HG03432 (cell line): ENCODE results near the gene KIF1C.
A peak's percentile ranks its signal among the peaks of the same experiment; 100 is the strongest.
"Not testable (repeated sequence)": the region's sequence is repeated elsewhere in the genome, so short reads cannot be mapped to it uniquely, and the experiment has no call there.

Experiments
- ATAC-seq: cut with Tn5 transposase; IDR thresholded peaks from one replicate; pipeline ENCODE4 v1.9.1; 2021; ENCODE audit warnings: mild to moderate bottlenecking, moderate library complexity; ENCODE audit not compliant: unreplicated experiment

The KIF1C gene

GRCh38 chr17:4999430-5000093 lies 1.8 kb downstream of the KIF1C start:
- ATAC-seq: no peak

GRCh38 chr17:5000237-5000639 lies 2.5 kb downstream of the KIF1C start:
- ATAC-seq: no peak

GRCh38 chr17:5002121-5002788 lies 4.5 kb downstream of the KIF1C start:
- ATAC-seq: no peak

- no peak for ATAC-seq
These were observed 5.6 kb downstream of the KIF1C start for GRCh38 chr17:5003214-5003867.

DNA sequence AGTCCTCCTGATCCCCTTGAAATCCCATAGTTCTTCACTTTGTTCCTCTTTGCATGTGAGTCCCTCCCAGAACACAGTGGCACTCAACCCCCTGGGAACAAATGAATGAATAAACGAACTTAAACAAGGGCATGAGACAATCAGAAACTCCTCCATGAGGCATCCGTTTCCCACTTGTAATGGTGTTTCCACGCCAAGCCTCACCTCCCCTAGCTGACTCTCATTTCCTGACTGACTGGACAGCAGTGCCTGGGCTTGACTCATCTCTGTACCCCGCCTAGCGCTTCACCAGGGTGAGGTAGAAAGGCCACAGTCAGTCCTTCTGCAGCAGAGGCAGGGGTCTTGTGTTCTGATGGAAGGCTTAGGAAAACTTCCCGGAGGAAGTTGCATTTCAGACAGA lies 14.2 kb downstream of the KIF1C start:
- ATAC-seq: no peak

DNA sequence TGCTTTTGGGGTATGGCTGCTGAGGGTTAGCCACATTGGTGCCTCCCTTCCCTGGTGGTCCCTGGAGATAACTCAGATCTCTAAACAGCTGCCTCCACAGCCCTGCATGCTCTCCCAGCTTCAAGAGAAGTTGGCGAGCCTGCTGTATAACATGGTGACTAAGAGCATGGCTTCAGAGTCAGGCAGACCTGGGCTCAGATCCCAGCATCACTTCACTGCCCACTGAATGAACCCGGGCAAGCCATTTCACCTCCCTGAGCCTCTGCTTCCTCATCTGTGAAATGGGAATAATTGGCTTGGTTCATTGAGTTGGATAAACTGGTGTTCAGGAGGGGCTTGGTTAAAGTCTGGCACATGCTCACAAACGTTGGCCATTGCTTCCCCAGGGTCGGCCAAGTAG lies 16.6 kb downstream of the KIF1C start:
- ATAC-seq: no peak

DNA sequence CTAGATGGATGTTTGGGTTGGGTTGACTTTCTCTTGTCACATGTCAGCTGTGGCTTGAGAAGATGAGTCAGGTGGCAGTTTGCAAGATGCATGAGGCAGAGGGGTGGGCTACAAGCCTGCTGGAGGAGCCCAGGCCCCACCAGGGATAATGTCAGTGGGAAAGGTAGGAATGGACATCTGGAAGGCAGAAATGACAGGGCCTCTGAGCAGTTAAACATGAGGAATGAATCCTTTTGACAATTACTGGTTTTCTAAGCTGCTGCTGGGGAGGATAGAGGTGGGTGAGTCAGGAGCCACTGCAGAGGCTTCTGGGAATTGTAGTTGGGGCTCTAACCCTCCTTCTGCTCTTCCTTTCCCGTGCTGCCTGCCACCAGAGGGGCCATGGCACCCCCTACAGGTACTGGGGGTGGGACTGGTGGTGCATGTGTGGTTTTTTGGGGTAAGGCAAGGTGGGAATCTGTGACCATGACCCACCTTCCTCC lies 21.8 kb downstream of the KIF1C start:
- no peak for ATAC-seq

GRCh38 chr17:5020502-5021023 lies 22.8 kb downstream of the KIF1C start:
- no peak for ATAC-seq

GRCh38 chr17:5022171-5022711 lies 24.5 kb downstream of the KIF1C start:
- no peak for ATAC-seq

- ATAC-seq: no peak
These were observed 25.9 kb downstream of the KIF1C start for GRCh38 chr17:5023588-5024147.

DNA sequence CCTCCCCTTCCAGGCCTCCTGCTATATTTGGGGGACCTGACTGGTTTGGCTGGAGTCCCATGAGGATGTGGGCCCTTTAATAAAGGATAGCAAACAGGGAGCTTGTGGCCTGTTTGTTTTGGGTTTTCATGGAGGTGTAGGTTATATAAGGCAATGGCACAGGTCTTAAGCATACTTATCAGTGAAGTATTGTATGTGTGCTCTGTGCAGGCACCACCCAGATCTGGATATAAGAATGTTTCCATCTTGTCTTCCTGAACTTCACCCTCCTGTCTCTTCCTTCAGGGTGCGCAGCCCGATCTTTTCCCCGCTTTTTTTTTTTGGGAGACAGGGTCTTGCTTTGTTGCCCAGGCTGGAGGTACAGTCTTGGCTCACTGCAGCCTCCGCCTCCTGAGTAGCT lies 26.9 kb downstream of the KIF1C start:
- no peak for ATAC-seq

GRCh38 chr17:5027299-5027698 lies 29.5 kb downstream of the KIF1C start:
- no peak for ATAC-seq

DNA sequence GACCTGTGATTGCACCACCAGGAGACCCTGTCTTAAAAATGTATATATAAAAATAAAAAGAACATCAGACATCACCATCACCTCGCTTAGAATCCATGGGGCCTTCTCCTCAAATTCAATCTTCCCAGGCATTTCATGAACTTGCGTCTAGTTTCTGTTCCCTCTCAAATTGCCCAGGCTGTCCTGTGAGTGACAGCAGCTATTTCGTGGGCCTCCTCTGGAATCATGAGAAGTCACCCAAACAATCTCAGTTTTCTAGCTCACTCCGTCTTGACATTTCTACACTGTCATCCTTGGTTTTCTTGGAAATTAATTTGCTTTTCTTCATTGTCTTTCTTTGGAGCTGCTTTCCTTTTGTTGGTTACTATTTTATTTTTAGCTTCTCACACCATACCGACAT lies 30.2 kb downstream of the KIF1C start:
- no peak for ATAC-seq

DNA sequence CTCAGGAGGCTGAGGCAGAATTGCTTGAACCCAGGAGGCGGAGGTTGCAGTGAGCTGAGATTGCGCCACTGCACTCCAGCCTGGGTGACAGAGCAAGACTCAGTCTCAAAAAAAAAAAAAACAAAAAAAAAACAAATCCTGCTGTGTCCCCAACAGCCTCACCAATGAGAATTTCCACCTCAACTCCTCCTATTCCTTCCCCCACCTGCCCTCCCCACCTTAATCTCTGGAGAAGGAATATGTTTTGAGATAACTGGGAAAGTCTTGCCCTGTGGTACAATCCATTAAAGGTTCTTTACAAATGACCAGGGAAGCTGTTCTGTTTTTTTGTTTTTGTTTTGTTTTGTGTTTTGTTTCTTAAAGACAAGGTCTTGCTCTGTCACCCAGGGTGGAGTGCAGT lies 32.4 kb downstream of the KIF1C start:
- ATAC-seq: not testable (repeated sequence)

GRCh38 chr17:5031365-5032082 lies 33.8 kb downstream of the KIF1C start:
- ATAC-seq: peak; percentile 70

DNA sequence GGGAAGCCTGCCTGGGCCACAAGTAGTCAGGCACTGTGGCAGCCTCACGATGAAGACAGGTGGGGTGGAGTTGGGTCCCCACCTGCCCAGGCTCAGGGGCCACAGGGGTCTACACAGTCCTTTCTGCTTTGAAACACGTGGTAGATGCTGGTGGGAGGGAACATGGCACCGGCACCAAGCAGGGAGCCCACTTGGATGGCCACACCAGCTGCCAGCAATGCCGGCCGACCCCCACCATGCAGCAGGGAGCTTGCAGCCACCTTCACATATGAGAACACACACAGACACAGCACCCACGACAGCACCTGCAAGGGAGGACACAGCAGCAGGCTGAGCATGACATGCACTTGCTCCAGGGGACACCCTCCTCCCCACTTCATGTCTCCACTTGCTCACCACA lies 35.1 kb downstream of the KIF1C start:
- no peak for ATAC-seq

GRCh38 chr17:5033352-5034015 lies 35.7 kb downstream of the KIF1C start:
- no peak for ATAC-seq

GRCh38 chr17:5034063-5034462 lies 36.3 kb downstream of the KIF1C start:
- ATAC-seq: no peak

- ATAC-seq: no peak
These were observed 36.9 kb downstream of the KIF1C start for GRCh38 chr17:5034651-5035050.

- ATAC-seq: no peak
These were observed 37.6 kb downstream of the KIF1C start, which contains the start of gene SLC52A1 for GRCh38 chr17:5035315-5035714. Gene SLC52A1, minus strand, starts transcription at chr17:5035426. Its CDS starts 820 bp downstream, at chr17:5034606.
